CD4-positive, alpha-beta T cell (primary cell): ENCODE results near the gene BAG3. TPM values are rescaled to one million over a fixed set of nuclear protein-coding genes. Genes with fewer than 3 reads are reported as not detected.

Source experiments
- ATAC-seq: fragments of 200-7000 bp; cut with Tn5 transposase; one replicate; pipeline ENCODE4 v1.10.0; 2022; ENCODE audit warnings: mild to moderate bottlenecking; ENCODE audit not compliant: poor library complexity
- CTCF ChIA-PET: fragments of 350-600 bp; sonication (Branson Sonifier 250); formaldehyde crosslinking; loops from one replicate; lab custom pipeline; 2021; ENCODE audit warnings: antibody characterized with exemption, inconsistent platforms; lab: Charles Lee
- POLR2A ChIA-PET: fragments of 350-600 bp; sonication (Branson Sonifier 250); formaldehyde crosslinking; loops from one replicate; lab custom pipeline; 2021; ENCODE audit warnings: antibody characterized with exemption, inconsistent platforms; lab: Charles Lee
- DNase-seq, 14 experiments: peaks; one replicate each; pipeline ENCODE4 v3.0.0-alpha.2; 2013 to 2020; ENCODE audit warnings: mixed read lengths in 2 of 14
- H3K27ac ChIP-seq, 2 donors: one replicate each; pipeline versions ENCODE4 v1.5.1 to v1.7.0; 2013; ENCODE audit warnings: low read length in 2 of 2, low read depth in 1 of 2, mild to moderate bottlenecking in 1 of 2
- H3K27me3 ChIP-seq, 2 experiments: 1 replicate in 1 of 2; 2 replicates in 1 of 2; pipeline versions ENCODE4 v1.6.1 to v1.7.0; 2013; ENCODE audit warnings: low read length in 2 of 2, control low read depth in 1 of 2, mild to moderate bottlenecking in 1 of 2, moderate library complexity in 1 of 2; ENCODE audit not compliant: insufficient read depth in 2 of 2, control insufficient read depth in 1 of 2
- H3K36me3 ChIP-seq: one replicate; pipeline ENCODE4 v1.6.1; 2013; ENCODE audit warnings: low read length, control low read depth; ENCODE audit not compliant: insufficient read depth
- H3K4me1 ChIP-seq: one replicate; pipeline ENCODE4 v1.6.1; 2013; ENCODE audit warnings: low read length, control low read depth; ENCODE audit not compliant: insufficient read depth
- H3K4me3 ChIP-seq: one replicate; pipeline ENCODE4 v1.5.1; 2013; ENCODE audit warnings: mild to moderate bottlenecking, low read length, moderate library complexity
- H3K9me3 ChIP-seq, 2 experiments: 1 replicate in 1 of 2; 2 replicates in 1 of 2; pipeline versions ENCODE4 v1.6.1 to v1.7.0; 2013; ENCODE audit warnings: low read length in 2 of 2, mild to moderate bottlenecking in 2 of 2, control low read depth in 1 of 2, moderate library complexity in 1 of 2; ENCODE audit not compliant: control insufficient read depth in 1 of 2, insufficient read depth in 1 of 2
- H3K27ac Mint-ChIP-seq: one replicate; pipeline ENCODE4 v1.8.0; 2020; ENCODE audit warnings: mixed read lengths
- H3K27me3 Mint-ChIP-seq: one replicate; pipeline ENCODE4 v1.8.0; 2021; ENCODE audit warnings: mixed read lengths
- H3K36me3 Mint-ChIP-seq: one replicate; pipeline ENCODE4 v1.8.0; 2021; ENCODE audit warnings: low read depth, mixed read lengths
- H3K4me1 Mint-ChIP-seq: one replicate; pipeline ENCODE4 v1.8.0; 2021; ENCODE audit warnings: low read depth, mixed read lengths
- H3K4me3 Mint-ChIP-seq: one replicate; pipeline ENCODE4 v1.8.0; 2020; ENCODE audit warnings: mild to moderate bottlenecking, mixed read lengths
- H3K9me3 Mint-ChIP-seq: one replicate; pipeline ENCODE4 v1.8.0; 2020; ENCODE audit warnings: mixed read lengths
- CTCF ChIP-seq: fragments of 200-600 bp; IDR thresholded peaks from one replicate; pipeline ENCODE4 v1.8.0; 2022; ENCODE audit warnings: antibody characterized with exemption, mild to moderate bottlenecking
- intact Hi-C, 2 experiments: fragments of 100-400 bp; cut with DNase I in 1 of 2; cut with micrococcal nuclease in 1 of 2; formaldehyde crosslinking; loops; one replicate each; pipeline versions ENCODE4 v1.15.1 to v1.9.0; 2023 to 2025; cut with DNase I, micrococcal nuclease
- total RNA-seq, 174 experiments: library from RNA in 2 of 174; stranded (reverse) in 2 of 174; gene quantifications; one replicate each; pipeline ENCODE4 v1.2.3 and lab custom pipeline; 2021 to 2026

BAG3 gene
- total RNA-seq, 2 experiments from 2014 or later = 65.1 to 65.8 TPM

DNA sequence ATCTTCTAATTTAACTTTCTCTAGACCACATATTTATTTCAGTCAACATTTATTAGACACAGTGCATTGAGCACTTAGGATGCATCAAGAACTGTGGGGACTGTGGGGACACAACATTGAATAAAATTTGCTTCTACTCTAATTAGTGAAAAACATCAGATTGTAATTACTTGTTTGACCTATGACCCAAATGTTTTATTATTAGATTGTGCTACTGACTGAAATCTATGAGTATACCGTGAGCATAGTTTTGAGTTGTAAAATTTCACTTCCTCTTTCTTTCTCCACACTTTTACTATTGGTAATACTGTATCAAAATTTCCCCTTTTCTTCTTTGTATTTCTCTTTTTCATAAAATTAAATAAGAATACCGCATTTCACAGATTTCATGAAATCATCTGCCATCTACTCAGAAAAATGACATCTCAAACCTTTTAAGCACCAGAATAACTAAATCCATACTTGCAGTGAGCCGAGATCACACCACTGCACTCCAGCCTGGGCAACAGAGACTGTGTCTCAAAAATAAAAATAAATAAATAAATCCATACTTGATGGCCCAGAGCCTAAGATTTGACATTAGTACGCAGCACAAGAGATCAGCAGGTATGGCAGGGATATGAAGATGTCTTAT, 49.3 kb downstream of the BAG3 start:
- Histone ChIP-seq H3K9me3 (no peaks in the 10 kb centered on the region), H3K27me3 (no peaks in the 10 kb centered on the region), H3K4me1 (peaks cover 9% of the 10 kb centered on the region), H3K36me3 (no peaks in the 10 kb centered on the region), H3K27ac (no peak overlapping the region), H3K4me3 (no peak overlapping the region)
- Mint-ChIP-seq H3K27me3 (no peaks in the 10 kb centered on the region), H3K4me3 (no peak overlapping the region), H3K9me3 (no peaks in the 10 kb centered on the region), H3K4me1 (peaks cover 17% of the 10 kb centered on the region), H3K27ac (no peak overlapping the region), H3K36me3 (no peaks in the 10 kb centered on the region)
- DNase-seq = no peak
- intact Hi-C loops = no loop called here
- TF ChIP-seq CTCF = no peak
- ATAC-seq = no peak
- POLR2A ChIA-PET = interaction anchor here (5.3 kb wide), 1 partner anchor 25 kb away, joined by 26 read pairs; the partner anchor contains the start of gene INPP5F
- CTCF ChIA-PET = interaction anchor here (0.5 to 0.8 kb wide), 2 partner anchors 26 to 139 kb away, joined by 3 to 4 read pairs; partner anchors contain the start of gene INPP5F

DNA sequence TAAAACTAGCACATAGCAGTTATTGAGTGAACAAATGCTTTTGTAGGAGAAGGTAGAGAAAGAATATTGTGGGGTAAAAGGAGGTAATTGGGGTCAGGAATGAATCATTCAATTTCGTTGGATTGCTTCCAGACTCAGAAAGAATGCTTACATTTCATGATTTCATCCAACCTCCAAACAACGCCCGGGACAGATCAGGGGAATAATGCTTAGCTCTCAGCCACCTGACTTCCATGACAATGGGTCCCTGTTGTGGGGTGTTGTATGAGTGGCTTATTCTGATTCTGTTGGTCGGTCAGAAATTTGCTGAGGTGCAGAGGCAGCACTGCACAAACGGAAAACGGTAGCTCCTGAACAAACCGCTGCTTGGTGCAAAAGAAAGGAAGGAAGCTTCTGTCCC, 50.7 kb downstream of the BAG3 start:
- ChIA-PET CTCF (interaction anchor here (0.7 to 1.7 kb wide), 2 partner anchors 15 to 115 kb away, joined by 3 to 5 read pairs; no protein-coding TSS in a partner anchor), POLR2A (interaction anchor here (0.6 to 5.3 kb wide), 3 partner anchors 24 to 108 kb away, joined by 3 to 26 read pairs (median 3); partner anchors contain the start of gene INPP5F)
- Mint-ChIP-seq H3K27ac (no peak overlapping the region), H3K9me3 (peaks cover 7% of the 10 kb centered on the region), H3K36me3 (peaks cover 4% of the 10 kb centered on the region), H3K4me3 (no peak overlapping the region), H3K4me1 (peaks cover 17% of the 10 kb centered on the region), H3K27me3 (no peaks in the 10 kb centered on the region)
- no peak for TF ChIP-seq CTCF
- Histone ChIP-seq H3K27me3 (no peaks in the 10 kb centered on the region), H3K4me3 (no peak overlapping the region), H3K36me3 (no peaks in the 10 kb centered on the region), H3K4me1 (peaks cover 9% of the 10 kb centered on the region), H3K9me3 (peaks cover 0 to 3% of the 10 kb centered on the region in 2 experiments), H3K27ac (no peak overlapping the region)
- intact Hi-C loops = no loop called here
- no peak for ATAC-seq
- no peak for DNase-seq

DNA sequence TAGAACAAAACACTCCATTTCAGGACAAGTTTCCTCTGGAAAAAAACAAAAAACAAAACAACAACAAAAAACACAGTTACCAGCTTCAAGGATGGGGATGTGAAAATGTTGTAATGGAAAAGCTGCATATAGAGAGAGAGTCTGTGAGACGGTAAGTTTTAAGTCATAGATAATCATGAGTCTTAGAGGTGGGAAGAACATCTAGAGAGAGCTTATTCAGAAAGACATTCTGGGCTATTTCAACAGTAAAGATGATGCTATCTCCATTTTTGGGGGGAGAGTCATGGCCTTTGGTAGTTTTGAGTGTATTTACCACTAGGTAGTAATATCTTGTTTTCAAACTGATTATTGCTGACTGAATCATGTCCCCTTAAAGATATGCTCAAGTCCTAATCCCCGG, 51.4 kb downstream of the BAG3 start:
- no peak for TF ChIP-seq CTCF
- no peak overlapping the region for H3K4me3 Mint-ChIP-seq
- peaks cover 17% of the 10 kb centered on the region for H3K4me1 Mint-ChIP-seq
- H3K36me3 Mint-ChIP-seq = peaks cover 4% of the 10 kb centered on the region
- no peak overlapping the region for H3K4me3 ChIP-seq
- no peak for DNase-seq
- H3K27ac ChIP-seq = no peak overlapping the region
- no peak overlapping the region for H3K27ac Mint-ChIP-seq
- no peaks in the 10 kb centered on the region for H3K36me3 ChIP-seq
- H3K4me1 ChIP-seq = peaks cover 9% of the 10 kb centered on the region
- POLR2A ChIA-PET = interaction anchor here (0.6 to 5.3 kb wide), 3 partner anchors 23 to 108 kb away, joined by 3 to 26 read pairs (median 3); partner anchors contain the start of gene INPP5F
- H3K9me3 Mint-ChIP-seq = peaks cover 13% of the 10 kb centered on the region
- ATAC-seq = no peak
- H3K27me3 Mint-ChIP-seq = no peaks in the 10 kb centered on the region
- CTCF ChIA-PET = interaction anchor here (0.6 to 1.7 kb wide), 2 partner anchors 16 to 617 kb away, joined by 4 to 5 read pairs; no protein-coding TSS in a partner anchor
- H3K9me3 ChIP-seq = peaks cover 0 to 5% of the 10 kb centered on the region in 2 experiments
- intact Hi-C loops = no loop called here
- H3K27me3 ChIP-seq = no peaks in the 10 kb centered on the region
